ENCODE data around the gene LRRC61.

LRRC61 gene

DNA sequence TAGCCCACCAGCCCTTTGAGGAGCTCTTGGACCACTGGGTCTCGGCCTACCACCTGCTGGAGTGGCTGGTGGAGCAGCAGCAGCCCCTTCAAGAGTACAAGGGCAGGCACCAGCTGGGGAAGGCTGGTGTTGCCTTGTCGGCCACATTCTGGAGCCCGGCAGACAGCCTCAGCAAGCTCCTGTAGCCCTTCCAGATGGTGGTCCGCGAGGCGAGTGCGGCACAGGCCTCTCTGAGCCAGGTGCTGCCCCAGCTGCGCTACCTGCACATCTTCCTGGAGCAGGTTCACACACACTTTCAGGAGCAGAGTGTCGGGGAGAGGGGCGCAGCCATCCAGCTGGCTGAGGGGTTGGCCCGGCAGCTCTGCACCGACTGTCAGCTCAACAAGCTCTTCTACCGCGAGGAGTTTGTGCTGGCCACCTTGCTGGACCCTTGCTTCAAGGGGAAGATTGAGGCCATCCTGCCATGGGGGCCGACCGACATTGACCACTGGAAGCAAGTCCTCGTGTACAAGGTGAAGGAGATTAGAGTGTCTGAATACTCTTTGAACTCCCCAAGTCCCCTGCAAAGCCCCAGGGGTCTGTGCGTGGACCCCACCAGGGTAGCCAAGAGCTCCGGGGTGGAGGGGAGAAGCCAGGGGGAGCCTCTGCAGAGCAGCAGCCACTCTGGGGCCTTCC is 7.2 kb downstream of the LRRC61 start:
- DNase-seq (ENCODE audit: low read depth in 2 of 2) = no peak

DNA sequence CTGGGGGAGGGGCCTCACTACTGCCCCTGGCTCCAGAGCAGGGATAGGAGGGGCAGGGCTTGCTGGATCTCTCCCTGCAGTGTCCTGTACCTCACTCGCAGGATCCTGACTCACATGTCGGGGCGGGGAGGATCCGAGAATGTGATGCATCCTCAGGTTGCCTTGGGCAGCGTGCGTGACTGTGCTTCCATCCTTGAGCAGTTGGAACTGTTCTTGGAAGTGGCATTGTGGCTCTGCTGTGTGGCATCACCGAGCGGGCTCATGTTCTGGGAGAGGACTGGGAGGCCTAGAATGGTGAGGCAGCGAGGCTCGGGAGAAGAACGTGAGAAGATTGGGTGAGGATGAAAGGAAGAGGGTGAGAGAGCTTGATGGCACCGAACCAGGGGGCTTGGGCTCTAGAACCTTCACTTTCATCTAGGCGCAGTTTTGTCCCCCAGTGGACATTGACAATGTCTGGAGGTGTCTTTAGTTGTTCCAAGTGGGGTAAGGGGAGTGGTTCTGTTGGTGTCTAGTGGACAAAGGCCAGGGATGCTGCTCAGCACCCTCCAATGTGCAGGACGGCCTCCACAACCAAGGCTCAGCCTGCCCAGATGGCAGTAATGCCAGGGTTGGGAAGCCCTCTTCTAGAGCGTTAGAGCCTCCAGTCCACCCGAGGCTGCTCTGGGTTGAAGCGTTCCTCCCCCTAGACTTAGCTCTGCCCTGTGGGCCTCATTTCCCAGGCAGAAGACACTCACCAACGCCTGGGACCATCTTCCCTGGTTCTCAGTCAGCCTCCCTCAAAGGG is 9.9 kb downstream of the LRRC61 start:
- DNase-seq (ENCODE audit: low read depth in 2 of 2) = no peak

DNA sequence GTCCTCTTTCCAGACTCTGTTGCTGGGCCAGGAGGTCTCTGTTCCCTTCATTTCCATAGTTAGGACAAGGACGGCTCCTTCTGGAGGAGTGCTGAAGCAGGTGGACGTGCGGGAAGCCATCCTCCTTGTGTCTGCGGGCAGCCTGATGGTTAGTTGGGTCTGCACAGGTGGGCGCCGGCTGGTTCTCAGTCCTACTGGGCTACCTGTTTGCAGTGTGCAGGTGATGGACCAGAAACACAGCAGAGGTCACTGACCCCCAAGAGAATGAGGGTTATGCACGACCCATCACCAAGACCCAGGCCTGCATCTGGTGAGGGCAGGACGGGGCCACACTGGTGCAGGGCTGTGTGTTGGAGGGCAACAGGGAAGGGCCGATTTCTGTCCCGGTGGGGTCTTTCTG is 10.5 kb downstream of the LRRC61 start:
- no peak for DNase-seq (ENCODE audit: low read depth in 2 of 2)

DNA sequence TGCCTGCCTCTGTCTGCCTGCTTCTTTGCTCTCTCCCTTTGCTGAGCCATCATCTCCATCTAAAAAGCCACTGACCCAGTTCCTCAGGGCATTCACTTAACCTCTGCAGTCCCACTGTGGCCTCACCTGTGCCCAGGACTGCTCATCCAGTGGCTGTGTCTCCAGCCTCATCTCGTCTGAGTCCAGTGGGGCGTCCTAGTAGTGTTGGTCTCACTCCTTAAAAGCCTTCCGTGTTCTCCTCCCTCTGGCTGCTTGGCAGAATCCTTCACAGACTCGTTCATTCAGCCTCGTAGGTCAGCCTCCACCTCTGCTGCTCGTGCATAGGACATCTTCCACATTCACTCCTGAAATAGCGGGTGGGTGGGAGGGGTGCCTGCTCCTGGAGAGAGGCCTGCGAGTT is 11.0 kb downstream of the LRRC61 start:
- DNase-seq (ENCODE audit: low read depth in 2 of 2) = no peak

DNA sequence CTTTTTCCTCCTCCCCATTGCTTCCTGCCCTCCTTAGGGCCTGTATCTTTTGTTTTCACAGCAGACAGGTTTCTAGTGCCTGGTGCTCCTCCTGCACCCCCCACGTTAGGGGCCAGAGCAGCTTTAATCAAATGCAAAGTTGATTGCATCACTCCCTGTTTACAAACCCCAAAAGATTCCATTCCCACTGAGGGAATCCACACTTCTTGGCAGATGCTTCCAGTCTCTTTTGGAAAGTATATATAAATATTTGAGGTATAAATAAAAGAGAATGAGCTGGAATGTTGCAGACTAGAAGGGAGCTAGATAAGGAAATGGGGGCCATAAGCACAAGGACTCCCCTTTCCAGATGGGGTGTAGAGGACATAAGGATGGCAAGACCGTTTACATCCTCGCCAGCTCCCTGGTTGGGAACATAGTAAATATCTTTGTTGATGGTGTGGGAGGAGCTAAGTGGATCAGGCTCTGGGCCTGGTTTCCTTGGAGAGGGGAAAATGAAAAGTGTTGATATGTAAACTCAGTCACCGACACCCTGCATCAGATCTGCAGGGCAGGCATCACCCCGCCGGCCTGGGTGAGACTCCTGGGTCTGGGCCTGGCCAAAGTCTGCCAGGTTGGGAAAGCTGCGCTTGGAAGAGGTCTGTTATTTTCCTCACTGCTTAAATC is 12.1 kb downstream of the LRRC61 start:
- DNase-seq (ENCODE audit: low read depth in 2 of 2) = no peak

DNA sequence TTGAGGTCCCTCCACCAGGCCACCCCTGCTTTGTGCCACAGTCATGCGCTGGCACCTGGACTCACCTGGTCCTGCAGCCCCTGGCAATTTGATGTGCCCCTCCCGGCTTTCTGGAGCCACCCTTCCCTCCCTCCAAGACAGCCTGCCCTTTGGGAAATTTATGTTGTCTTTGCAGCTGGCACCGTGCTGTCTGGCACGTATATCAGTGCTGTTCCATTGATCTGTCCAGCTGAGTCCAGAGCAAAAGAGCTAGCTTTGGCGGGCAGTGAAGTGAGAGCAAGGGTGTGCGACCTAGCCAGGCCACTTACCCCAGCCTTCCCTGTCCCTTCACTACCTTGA is 12.6 kb downstream of the LRRC61 start:
- no peak for DNase-seq (ENCODE audit: low read depth in 2 of 2)

DNA sequence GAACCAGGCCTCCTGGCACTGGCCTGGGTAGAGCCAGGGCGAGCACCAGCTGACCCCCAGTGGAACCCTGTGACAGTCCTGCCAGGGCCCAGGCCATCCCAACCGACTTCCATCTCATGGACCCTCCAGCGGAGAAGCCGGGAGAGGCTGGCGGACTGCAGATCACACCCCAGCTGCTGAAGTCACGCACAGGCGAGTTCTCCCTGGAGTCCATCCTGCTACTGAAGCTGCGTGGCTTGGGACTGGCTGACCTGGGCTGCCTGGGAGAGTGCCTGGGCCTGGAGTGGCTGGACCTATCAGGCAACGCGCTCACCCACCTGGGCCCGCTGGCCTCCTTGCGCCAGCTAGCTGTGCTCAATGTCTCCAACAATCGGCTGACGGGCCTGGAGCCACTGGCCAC is 13.6 kb downstream of the LRRC61 start:
- DNase-seq (ENCODE audit: low read depth in 2 of 2) = no peak

DNA sequence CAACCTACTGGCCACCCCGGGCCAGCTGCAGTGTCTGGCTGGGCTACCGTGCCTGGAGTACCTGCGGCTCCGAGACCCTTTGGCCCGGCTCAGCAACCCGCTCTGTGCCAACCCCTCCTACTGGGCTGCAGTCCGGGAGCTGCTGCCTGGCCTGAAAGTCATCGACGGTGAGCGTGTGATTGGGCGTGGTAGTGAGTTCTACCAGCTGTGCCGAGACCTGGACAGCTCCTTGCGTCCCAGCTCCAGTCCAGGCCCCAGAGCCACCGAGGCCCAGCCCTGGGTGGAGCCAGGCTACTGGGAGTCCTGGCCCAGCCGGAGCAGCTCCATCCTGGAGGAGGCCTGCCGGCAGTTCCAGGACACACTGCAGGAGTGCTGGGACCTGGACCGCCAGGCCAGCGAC is 14.0 kb downstream of the LRRC61 start:
- DNase-seq (ENCODE audit: low read depth in 2 of 2) = no peak

DNA sequence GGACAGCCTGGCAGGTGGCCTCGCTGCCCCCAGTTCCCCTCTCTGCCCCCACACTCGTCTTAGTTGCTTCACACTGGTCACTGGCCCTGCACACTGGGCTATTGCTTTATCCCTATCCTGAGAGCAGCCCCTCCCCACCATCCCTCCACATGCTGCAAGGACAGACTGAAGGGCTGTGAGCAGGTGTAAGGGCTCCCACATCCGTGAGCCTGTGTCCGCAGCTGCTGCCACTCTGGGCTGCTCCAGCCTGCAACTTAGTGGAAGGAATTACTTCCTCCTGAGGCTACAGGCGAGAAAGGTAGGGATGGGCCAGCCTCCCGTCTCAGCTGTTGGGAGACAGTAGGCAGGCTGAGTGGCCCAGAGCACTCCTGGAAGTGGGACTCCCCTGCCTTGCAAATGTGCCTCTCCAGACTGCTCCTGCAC is 14.5 kb downstream of the LRRC61 start:
- DNase-seq (ENCODE audit: low read depth in 2 of 2) = no peak

DNA sequence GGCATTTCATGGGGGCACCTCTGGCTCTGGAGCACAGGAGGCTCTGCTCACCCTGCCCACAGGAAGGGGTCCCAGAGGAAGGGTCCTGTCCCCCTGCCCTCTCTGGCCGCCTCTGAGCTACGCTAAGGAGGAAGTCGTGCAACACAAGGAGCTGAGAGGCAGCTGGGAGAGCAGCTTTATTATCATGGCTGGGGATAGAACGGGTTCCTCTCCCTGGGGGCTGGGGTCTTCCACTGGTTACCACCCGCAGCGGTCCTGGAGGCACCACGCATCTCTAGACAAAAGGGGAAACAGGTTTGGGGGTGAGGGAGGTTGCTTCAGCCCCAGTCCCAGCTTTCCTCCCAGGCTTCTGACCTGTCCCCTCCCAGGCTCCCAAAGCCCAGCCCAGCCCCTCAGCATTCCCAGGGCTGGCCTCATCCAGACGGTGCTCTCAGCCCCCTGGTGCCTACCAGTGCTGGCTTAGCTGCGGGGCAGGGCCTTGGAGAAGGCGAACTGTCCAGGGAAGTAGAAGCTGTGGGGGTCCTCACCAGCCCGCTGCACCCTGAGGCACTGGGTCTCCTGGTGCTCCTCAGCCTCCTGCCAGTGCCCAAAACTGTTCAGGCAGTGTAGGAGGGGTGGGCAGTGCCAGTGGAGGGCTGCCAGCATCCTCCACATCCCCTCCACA is 15.1 kb downstream of the LRRC61 start:
- no peak for DNase-seq (ENCODE audit: low read depth in 2 of 2)

DNA sequence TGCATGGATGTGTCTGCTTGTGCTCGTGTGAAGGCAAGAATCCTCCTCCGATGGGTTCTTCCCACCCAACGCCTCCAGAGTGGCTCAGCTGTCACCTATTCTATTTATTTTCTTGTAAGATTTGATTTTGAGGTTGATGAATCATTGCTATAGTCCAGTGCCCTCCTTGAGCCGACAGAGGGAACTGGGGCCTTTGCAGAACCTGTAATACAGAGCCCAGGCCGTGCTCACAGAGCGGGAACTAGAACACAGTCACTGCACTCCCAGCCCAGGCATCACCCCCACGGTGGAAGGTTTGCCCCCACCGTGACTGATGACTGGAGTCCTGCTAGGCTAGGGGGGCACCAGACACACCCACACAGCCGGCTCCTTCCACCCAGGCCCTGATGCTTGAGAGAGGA is 16.3 kb downstream of the LRRC61 start:
- DNase-seq (ENCODE audit: low read depth in 2 of 2) = no peak

DNA sequence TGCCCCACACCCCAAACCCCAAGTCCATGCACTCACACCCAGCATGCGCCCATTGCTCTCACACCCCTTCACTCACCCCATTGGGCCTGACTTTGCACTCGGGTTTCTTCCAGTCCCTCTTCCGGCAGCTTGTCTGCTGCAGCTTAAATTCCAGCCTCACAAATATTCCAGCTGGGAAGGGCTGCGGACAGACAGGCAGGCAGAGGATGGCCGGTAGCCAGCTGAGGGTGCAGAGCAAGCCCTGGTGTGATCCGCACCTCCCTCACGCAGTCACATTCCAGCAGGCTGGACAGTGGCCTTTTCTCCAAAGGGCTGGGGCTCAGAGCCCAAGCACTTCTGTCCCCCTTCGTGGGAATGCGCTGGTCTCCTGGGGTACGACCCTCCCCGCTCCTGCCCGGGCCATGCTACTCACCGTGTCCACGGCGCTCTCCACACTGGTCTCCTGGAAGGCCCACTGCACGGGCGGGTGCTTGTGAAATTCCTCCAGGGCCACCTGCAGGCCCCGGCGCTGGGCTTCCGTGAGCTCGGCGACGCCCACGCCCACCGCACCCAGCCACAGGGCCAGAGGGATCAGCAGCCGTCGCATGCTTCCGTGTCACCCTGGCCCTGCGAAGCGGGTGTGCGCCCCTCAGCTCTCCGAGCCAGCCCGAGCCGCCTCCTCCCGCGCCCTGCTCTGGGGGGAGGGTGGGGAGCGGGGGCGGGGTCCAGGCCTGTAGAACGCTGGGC is 17.0 kb downstream of the LRRC61 start:
- peak in 1 of 2 donors; percentile 22 for DNase-seq (ENCODE audit: low read depth in 2 of 2)

DNA sequence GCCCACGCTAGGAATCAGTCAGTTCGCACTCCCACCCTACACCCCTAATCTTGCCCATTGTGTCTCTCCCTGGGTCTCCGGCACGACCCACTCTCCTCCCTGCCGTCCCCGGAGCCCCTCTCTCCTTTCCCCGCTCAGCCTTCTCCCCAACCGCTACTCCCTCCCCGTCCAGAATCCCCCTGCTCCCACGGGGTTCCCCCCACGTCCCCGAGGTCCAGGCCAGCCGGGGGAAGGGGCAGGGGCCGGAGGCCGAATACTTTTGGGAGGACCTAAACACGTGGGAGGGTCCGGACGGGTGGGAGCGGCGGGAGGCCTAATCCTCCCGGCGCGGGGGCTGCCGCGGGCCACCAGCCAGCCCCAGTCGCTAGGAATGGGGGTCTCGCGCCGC is 17.7 kb downstream of the LRRC61 start:
- no peak for DNase-seq (ENCODE audit: low read depth in 2 of 2)

DNA sequence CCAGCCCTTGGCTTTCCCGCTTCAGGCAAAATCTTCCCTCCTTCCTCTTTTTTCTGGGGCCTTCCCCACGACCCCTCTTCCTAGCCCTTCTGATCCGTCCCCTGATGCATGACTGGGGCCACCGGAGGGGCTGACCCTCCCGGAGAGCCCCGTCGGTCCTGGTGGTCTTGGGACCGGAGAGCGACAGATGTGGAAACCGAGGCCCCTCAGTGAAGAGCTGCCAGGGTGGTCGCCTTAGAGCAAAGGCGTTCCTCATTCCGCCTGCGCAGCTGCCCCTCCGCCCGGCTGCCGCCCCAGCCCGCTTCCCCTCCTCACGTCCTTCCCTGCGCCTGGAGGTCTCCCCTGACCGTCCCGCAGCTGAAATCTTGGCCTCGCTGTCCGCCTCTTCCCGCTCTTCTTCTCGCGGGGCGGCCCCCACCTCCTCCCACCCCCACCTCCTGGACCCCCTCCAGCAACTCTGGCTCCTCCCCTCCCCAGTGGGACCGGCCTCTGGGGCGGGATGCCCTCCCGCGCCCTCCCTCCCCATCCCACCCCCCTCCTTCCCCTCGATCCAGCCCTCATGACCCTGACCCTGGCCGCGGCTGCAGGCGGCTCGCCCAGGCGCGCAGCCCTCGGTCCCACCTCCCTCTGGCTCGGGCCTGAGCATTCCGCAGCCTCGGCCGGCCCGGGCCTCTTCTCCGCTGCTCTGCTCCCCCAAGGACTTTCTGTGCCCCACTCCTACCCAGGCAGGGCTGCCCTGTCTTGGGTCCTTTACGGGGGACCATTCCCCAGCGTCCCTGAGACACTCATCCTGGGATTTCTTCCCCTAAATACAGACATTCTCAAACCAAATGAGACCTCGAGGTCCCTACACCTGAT is 18.3 kb downstream of the LRRC61 start, which contains the start of gene RARRES2:
Gene RARRES2 (minus strand): TSS at position 367 of the 858 bp plus-strand sequence. CDS start 1,020 bp downstream, outside the sequence.
- no peak for DNase-seq (ENCODE audit: low read depth in 2 of 2)

DNA sequence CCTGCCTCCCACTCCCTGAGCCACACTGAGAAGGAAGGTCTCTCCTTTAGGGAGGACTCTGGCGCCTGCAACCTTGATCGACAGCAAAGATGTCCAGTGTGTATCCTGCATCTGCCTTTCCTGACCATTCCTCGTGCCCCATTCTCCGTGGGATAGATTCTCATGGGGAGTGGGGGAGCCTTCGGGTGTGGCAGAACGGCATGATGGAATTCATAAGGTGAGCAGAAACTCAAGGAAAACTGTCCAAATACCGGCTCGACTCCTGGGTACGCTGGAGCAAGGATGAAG is 18.9 kb downstream of the LRRC61 start:
- DNase-seq (ENCODE audit: low read depth in 2 of 2) = no peak

DNA sequence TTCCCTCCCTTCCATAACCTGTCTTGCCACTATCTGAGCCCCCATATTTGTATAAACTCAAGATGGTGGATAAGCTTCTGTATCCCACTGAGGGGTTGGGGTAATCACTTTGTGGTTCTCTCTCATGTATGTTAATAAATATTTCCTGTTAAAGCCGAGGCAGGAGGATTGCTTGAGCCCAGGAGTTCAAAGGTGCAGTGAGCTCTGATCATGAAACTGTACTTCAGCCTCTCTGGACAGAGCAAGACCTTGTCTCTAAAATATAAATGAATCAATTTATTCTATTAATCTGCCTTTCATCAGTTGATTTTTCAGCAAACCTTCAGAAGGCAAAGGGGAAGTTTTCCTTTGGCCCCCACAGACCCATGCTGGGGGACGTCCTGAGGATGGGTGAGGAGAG is 20.1 kb downstream of the LRRC61 start:
- DNase-seq (ENCODE audit: low read depth in 2 of 2) = no peak

DNA sequence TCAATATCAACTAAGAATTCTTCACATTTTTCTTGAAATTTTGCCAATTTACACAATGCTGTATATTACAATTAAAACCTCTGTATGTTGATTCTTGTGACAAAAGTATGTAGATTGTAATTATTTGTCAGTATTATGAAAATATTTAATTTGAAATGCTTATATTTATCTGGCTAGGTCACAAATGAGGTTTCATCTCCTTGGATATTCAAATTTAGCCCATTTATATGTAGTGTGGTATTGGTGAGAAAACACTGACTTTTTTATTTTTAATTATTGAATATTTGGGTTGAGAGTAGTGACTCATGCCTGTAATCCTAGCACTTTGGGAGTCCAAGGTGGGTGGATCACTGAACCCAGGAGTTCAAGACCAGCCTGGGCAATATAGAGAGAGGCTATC is 21.1 kb downstream of the LRRC61 start:
- DNase-seq (ENCODE audit: low read depth in 2 of 2) = no peak

DNA sequence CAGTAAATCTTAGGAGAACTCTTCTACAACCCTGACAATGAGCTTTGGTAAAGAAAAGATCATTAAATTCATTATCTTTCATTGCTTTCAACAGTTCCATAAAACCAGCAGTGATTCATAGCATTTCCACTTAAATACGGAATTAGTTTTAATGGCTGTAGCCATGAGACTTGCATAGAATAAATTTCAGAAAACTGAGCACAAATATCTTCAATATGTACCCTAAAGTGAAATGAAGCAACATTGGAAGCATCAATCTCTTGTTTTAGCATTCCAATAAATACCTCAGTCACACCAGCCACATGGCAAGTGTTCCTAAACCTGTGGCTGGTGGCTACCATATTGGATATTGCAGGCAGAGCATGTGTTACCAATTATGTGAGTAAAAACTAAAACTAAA is 21.9 kb downstream of the LRRC61 start:
- no peak for DNase-seq (ENCODE audit: low read depth in 2 of 2)

DNA sequence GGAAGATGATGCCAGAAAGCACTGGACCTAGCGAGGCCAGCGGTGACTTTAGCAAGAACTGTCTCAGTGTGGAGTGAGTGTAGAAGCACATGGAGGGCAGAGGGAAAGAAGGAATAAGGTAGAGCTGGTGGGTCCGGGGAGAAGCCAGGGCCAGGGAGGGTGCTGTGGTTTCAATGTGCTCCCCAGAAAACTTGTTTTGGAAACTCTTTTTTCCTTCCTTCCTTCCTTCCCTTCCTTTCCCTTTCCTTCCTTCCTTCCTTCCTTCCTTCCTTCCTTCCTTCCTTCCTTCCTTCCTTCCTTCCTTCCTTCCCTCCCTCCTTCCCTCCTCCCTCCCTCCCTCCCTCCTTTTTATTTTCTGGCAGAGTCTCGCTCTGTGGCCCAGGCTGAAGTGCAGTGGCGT is 23.8 kb downstream of the LRRC61 start:
- no peak for DNase-seq (ENCODE audit: low read depth in 2 of 2)

DNA sequence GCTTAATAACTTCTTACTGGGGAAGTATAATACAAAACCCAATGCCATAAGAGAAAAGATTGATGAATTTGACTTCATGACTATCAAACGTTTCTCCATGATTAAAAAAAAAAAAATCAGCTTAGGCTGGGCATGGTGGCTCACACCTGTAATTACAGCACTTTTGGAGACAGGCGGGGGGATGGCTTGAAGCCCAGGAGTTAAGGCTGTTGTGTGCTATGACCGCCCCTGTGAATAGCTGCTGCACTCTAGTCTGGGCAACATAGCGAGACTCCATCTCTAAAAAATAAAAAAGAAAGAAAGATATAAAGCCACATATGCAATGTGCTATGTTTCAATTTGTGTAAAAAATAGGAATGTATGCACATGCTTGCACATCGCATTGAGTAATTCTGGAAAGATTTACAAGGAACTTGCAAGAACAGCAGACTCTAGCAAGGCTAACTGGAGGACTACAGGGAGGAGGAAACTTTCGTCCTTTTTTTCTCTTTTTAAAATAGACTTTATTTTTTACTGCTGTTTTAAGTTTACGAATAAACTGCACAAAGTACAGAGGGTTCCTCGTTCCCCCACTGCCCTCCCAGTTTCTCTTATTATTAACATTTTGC is 28.5 kb downstream of the LRRC61 start:
- DNase-seq (ENCODE audit: low read depth in 2 of 2) = no peak

DNA sequence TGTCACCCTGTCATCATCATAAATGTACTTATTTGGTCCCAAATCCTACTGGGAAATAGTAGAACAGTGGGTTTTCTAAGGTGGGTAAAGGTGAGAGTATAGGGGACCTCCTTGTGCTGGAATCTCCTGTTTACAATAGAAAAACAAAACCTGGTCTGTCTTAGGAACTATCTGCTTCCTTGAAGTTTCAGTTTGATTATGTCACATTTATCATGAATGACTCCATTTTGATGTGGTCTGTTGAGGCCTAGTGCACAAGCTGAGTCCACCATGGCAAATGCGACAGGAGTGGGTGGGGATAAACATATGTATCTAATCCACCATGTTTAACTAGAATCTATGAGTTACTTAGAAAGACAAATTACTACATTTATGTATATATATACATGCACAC is 32.5 kb downstream of the LRRC61 start:
- no peak for DNase-seq (ENCODE audit: low read depth in 2 of 2)

Measured in stimulated activated CD8-positive, alpha-beta memory T cell treated with anti-CD3 and anti-CD28 coated beads, Interleukin-2, amount 100 ng/mL, for 48 hours (primary cell).